Gastrocnemius medialis (tissue), 4 donors: ENCODE measurements around the gene OGDH.

Experiments used
- CTCF ChIP-seq, 5 experiments: fragments of 450-650 bp in 3 of 5; fragments of 200-600 bp in 2 of 5; sonication (generic) in 2 of 5; IDR thresholded peaks in 4 of 5; conservative IDR thresholded peaks in 1 of 5; 1 replicate in 4 of 5; 2 replicates in 1 of 5; pipeline ENCODE4 v1.5.1; 2016 to 2019; ENCODE audit warnings: antibody characterized with exemption in 5 of 5, mild to moderate bottlenecking in 3 of 5, moderate library complexity in 3 of 5
- POLR2A ChIP-seq, 2 donors: fragments of 450-650 bp; IDR thresholded peaks; one replicate each; pipeline ENCODE4 v1.6.1; 2017; ENCODE audit warnings: antibody characterized with exemption in 2 of 2, mild to moderate bottlenecking in 2 of 2, moderate library complexity in 2 of 2

GRCh38 chr7:44727158-44727936, 120.9 kb downstream of the OGDH start:
- TF ChIP-seq CTCF (IDR thresholded peaks at IDR 0.05 in 4 of 5, conservative IDR thresholded peaks at IDR 0.05 in 1 of 5) (no peak), POLR2A (IDR thresholded peaks at IDR 0.05) (no peak)
